ENCODE measurements around the gene CEP55.

- TF ChIP-seq GATA2 (IDR thresholded peaks at IDR 0.05; ENCODE audit: low read depth, low read length) (no peak), GATA3 (IDR thresholded peaks at IDR 0.05; ENCODE audit: low read depth, low read length) (no peak)
Observed at GRCh38 chr10:93478873-93479272, 17.5 kb upstream of the CEP55 start.

Measured in SH-SY5Y (cell line).